HG03159 (cell line): ENCODE results near the gene CYP4A22.
"Not testable (repeated sequence)": the region's sequence is repeated elsewhere in the genome, so short reads cannot be mapped to it uniquely, and the experiment has no call there.

Experiments
- ATAC-seq: cut with Tn5 transposase; IDR thresholded peaks from one replicate; pipeline ENCODE4 v1.9.1; 2021; ENCODE audit warnings: mild to moderate bottlenecking, moderate library complexity; ENCODE audit not compliant: unreplicated experiment

CYP4A22 gene

GRCh38 chr1:47149162-47149561, 11.9 kb downstream of the CYP4A22 start:
- ATAC-seq, result not testable (repeated sequence)

- not testable (repeated sequence) for ATAC-seq
These were observed 19.2 kb downstream of the CYP4A22 start for GRCh38 chr1:47156457-47156856.

GRCh38 chr1:47157957-47158356, 20.7 kb downstream of the CYP4A22 start:
- ATAC-seq, result not testable (repeated sequence)

GRCh38 chr1:47160716-47161115, 23.5 kb downstream of the CYP4A22 start:
- ATAC-seq, result no peak

GRCh38 chr1:47161298-47162040, 24.2 kb downstream of the CYP4A22 start:
- ATAC-seq, result no peak

GRCh38 chr1:47164552-47164951, 27.3 kb downstream of the CYP4A22 start:
- no peak for ATAC-seq

- ATAC-seq, result no peak
These were observed 35.5 kb downstream of the CYP4A22 start for GRCh38 chr1:47172782-47173181.

- no peak for ATAC-seq
These were observed 37.4 kb downstream of the CYP4A22 start for GRCh38 chr1:47174656-47175020.

GRCh38 chr1:47175227-47175934, 38.1 kb downstream of the CYP4A22 start:
- peak; percentile 42 for ATAC-seq

GRCh38 chr1:47178020-47178419, 40.8 kb downstream of the CYP4A22 start:
- no peak for ATAC-seq

GRCh38 chr1:47178654-47179016, 41.4 kb downstream of the CYP4A22 start:
- no peak for ATAC-seq

GRCh38 chr1:47179017-47179987, 42.1 kb downstream of the CYP4A22 start:
- ATAC-seq, result peak; percentile 77

- ATAC-seq, result no peak
These were observed 42.8 kb downstream of the CYP4A22 start for GRCh38 chr1:47179988-47180563.

- no peak for ATAC-seq
These were observed 43.4 kb downstream of the CYP4A22 start for GRCh38 chr1:47180603-47181094.

GRCh38 chr1:47181095-47181954, 44.1 kb downstream of the CYP4A22 start:
- ATAC-seq, result no peak

GRCh38 chr1:47181955-47182675, 44.9 kb downstream of the CYP4A22 start:
- ATAC-seq, result no peak

- no peak for ATAC-seq
These were observed 45.5 kb downstream of the CYP4A22 start for GRCh38 chr1:47182676-47183235.

- ATAC-seq, result no peak
These were observed 46.3 kb downstream of the CYP4A22 start for GRCh38 chr1:47183308-47184089.
